H1 (cell line): ENCODE data around the gene TBC1D2. TPM values are rescaled to one million over a fixed set of nuclear protein-coding genes. Genes with fewer than 3 reads are reported as not detected.
A peak's percentile ranks its signal among the peaks of the same experiment; 100 is the strongest.

ENCODE experiments used
- ASH2L ChIP-seq: fragments of 200-600, 300-600 bp; sonication (generic); IDR thresholded peaks from one replicate; pipeline ENCODE4 v1.7.1; 2017; ENCODE audit warnings: low read length
- FOSL1 ChIP-seq: IDR thresholded peaks from 2 replicates; pipeline ENCODE4 v1.6.1; 2011; ENCODE audit warnings: mild to moderate bottlenecking, low read depth, low read length, moderate library complexity; ENCODE audit not compliant: insufficient read depth
- HDAC2 ChIP-seq, 2 experiments: fragments of 300-600 bp in 1 of 2; sonication (generic) in 1 of 2; IDR thresholded peaks; 2 replicates each; pipeline ENCODE4 v1.6.1; 2011 to 2012; ENCODE audit warnings: low read depth in 2 of 2, low read length in 2 of 2, mild to moderate bottlenecking in 2 of 2, moderate library complexity in 2 of 2, borderline replicate concordance in 1 of 2, inconsistent platforms in 1 of 2
- KDM4A ChIP-seq: IDR thresholded peaks from one replicate; pipeline ENCODE4 v1.7.1; 2012; ENCODE audit warnings: low read depth, mild to moderate bottlenecking, moderate library complexity, low read length, inconsistent platforms; ENCODE audit not compliant: severe bottlenecking
- PHF8 ChIP-seq: fragments of 200-600 bp; sonication (generic); conservative IDR thresholded peaks from 2 replicates; pipeline ENCODE4 v1.7.1; 2012; ENCODE audit warnings: low read depth, mild to moderate bottlenecking, inconsistent platforms, low read length, moderate library complexity
- POLR2A ChIP-seq, 2 experiments: IDR thresholded peaks; 1 replicate in 1 of 2; 2 replicates in 1 of 2; pipeline ENCODE4 v1.6.1; 2011; ENCODE audit warnings: low read depth in 2 of 2, low read length in 2 of 2, mild to moderate bottlenecking in 2 of 2; ENCODE audit errors: control extremely low read depth in 1 of 2
- POLR2AphosphoS5 ChIP-seq: IDR thresholded peaks from 2 replicates; pipeline ENCODE4 v1.6.1; 2011; ENCODE audit warnings: low read depth, low read length
- RBBP5 ChIP-seq: IDR thresholded peaks from 2 replicates; pipeline ENCODE4 v1.7.1; 2012; ENCODE audit warnings: low read depth, mild to moderate bottlenecking, inconsistent platforms, low read length, moderate library complexity, borderline replicate concordance
- SAP30 ChIP-seq: fragments of 300-600 bp; sonication (generic); IDR thresholded peaks from 2 replicates; pipeline ENCODE4 v1.7.1; 2012; ENCODE audit warnings: low read length, moderate library complexity, mild to moderate bottlenecking, inconsistent platforms; ENCODE audit not compliant: insufficient read depth, insufficient replicate concordance
- SIX5 ChIP-seq: IDR thresholded peaks from 2 replicates; pipeline ENCODE4 v1.6.1; 2011; ENCODE audit warnings: mild to moderate bottlenecking, low read depth, low read length
- TAF1 ChIP-seq: IDR thresholded peaks from 2 replicates; pipeline ENCODE4 v1.6.1; 2011; ENCODE audit warnings: mild to moderate bottlenecking, low read depth, low read length
- polyA plus RNA-seq, 7 experiments: library from polyadenylated mRNA; depleted of rRNA in 3 of 7; stranded (reverse) in 5 of 7; unstranded in 2 of 7; fragments of >200 nt in 5 of 7; fragments of 200-250 nt in 2 of 7; gene quantifications; 1 replicate in 5 of 7; 2 replicates in 1 of 7; 4 replicates in 1 of 7; pipeline versions ENCODE4 v1.2.1 to v1.2.3, GENCODE V29; 2011 to 2013; ENCODE audit warnings: missing spikeins in 2 of 7, mixed read lengths in 2 of 7
- total RNA-seq: library from RNA; stranded (reverse); fragmentation: NEBNext Ultra II Directional; extraction: Animal tissue kit (Norgen Biotek cat#: 25700); gene quantifications from 2 replicates; pipeline ENCODE4 v1.2.1, GENCODE V29; 2021

TBC1D2 gene
- total and polyA plus RNA-seq, 2 of the 8 experiments (the other 6 are each of a cell fraction or from before 2014, with no cell fraction given) = 7.4 TPM

DNA sequence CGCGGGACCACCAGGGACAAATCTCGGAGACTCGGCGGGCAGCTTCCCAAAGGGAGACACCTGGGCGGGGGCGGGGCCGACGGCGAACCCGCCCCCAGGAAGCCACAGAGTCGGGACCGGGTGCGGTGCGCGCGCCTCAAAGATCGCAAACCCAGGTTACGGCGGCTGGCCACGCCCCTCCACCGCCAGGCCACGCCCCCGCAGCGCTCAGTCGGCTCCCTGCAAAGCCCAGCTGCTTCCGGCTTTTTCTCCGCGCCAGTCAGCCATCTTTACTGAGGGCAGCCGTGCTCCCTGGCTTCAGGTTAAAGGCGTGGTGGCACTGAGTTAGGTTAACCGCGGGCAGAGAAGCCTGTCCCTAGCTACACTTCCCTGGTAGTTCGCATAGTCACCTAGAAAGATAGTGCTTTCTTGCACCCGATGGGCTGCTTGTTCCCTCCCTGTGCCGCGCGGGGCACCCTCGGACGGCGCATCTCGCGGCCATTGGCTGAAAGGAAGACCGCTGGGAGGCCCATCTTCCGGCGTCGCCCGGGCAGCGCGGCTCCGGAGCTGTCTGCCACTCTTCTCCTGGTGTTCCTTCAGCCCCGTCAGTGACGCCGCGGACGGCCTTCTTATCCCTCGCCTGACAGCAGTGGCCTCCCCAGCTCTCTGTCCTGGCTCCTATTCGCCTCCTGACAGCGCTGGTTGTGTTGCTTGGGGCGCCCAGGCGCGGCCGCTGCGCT is at the start of gene TBC1D2 (continued):
- TF ChIP-seq RBBP5 (no peak; the same call in 1 of the 2 replicates), PHF8 (peak; percentile 59), HDAC2 (IDR thresholded peaks at IDR 0.05; ENCODE audit: borderline replicate concordance in 1 of 2, low read depth in 2 of 2, low read length in 2 of 2) (peak in 1 of 2 experiments; percentile 75; a peak in 1 of 4 replicates), SIX5 (0 out of 2 replicates have a peak, but pooled peaks have one; percentile 12), ASH2L (peak; percentile 89), TAF1 (peak; percentile 65; the same call in 1 of the 2 replicates), POLR2A (IDR thresholded peaks at IDR 0.05; ENCODE audit: control extremely low read depth in 1 of 2, low read depth in 2 of 2, low read length in 2 of 2) (no peak; a peak in 1 of 3 replicates), FOSL1 (no peak), KDM4A (peak; percentile 83), SAP30 (peak; percentile 45), POLR2AphosphoS5 (peak; percentile 47)
- TF ChIP-seq, all 59 proteins: peak for 12
